NCI-H748 (cell line): Measurements from ENCODE around the gene KATNA1.
"Not testable (repeated sequence)": the region's sequence is repeated elsewhere in the genome, so short reads cannot be mapped to it uniquely, and the experiment has no call there.

Experiments used
- DNase-seq: peaks from one replicate; lab custom pipeline; 2025; ENCODE audit not compliant: unreplicated experiment; lab: John Stamatoyannopoulos, UW

Gene KATNA1

DNA sequence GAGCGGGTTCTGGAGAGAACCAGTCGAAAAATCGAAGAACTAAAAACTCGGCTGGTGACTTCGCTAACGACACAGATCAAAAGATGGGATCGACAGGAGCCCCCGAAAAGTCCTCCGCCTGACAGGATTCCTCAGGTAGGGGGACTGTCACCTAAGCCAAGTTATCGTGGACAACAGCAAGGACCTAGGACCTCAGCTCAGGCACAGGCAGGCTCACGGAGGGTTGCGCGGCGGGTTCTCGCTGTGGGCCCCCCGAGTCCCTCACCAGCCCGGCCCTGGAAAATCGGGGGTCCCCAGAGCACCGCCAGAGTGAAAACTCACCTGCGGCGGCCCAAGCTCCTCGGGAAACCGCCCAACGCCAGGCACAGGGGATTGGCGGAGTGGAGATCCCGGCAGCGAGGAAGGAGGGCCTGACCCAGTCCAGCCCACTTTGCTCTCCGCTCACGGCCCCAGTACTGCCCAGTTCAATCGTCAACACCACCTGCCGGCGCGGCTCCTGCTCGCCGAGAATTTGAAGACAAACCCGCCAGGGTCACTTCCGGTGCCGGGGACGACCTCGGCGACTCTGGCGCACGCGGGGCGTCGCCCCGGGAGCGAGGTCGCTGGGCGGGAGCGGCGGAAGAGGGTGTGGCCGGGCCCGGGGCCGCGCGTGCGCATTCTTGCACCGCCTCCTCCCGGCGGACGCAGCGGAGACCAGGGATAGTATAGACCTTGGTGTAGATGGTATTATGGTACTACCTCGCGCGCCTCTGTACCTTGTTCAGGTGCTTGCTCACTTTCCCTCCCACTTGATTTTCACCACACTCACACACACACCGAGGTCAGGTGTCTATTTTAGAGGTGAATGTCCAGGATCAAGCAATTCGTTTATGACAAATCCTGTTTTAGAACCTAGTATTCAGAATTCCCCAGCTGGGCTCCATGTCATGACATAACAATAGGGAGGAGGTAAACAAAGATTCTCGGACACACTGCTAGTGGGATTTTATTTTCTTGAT lies at the start of gene KATNA1:
TSS of gene KATNA1 (minus strand) at position 567 of the 998 bp plus-strand sequence. CDS start 10,167 bp downstream, outside the sequence.
- DNase-seq: peak; percentile 95

DNA sequence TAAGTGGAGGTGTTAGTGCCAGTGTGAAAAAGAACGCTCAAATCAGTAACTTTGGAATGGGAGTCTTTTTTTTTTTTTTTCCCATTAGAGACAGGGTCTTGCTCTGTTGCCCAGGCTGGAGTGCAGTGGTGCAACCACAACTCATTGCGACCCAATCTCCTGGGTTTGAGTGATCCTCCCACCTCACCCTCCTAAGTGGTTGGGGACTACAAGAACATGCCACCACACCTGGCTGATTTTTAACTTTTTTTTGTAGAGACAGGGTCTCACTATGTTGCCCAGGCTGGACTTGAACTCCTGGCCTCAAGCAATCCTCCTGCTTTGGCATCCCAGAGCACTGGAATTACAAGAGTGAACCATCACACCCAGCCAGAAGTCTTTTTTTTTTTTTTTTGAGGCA lies 49.7 kb upstream of the KATNA1 start:
- DNase-seq: no peak

DNA sequence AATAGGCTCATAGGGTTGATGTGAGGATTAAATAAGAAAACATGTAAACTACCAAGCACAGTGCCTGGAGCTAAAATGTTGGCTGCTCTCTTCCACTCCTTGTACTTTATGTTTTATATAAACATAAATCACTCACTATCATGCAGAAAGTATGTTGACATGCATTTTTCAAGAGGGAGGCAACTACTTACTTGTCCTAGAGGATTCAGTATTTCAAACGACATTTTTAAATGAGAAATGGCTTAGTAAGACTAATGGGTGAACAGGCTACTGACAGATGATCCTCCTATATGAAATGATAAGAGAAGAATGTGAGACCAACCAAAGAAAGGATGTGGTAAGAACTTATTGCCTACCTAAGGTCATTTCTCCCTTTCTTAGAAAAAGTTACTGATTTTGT lies 48.4 kb upstream of the KATNA1 start:
- no peak for DNase-seq

DNA sequence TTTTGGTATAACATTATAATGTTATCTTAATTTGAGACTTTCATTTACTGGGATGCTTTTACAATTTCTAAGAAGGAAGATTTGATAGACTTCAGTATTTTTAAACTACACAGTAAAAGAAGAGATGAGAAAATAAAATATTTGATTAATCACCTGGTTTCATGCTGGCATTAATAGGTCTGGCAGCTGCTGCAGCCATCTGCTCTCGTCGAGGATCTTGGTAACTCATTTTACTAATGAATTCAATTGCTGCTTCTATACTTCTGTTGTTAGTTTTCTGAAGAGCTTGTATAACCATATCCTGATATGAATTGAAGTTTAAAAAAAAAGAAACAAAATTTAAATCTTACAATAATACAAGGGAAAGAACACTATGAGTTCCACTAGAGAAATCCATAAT lies 46.4 kb upstream of the KATNA1 start:
- no peak for DNase-seq

DNA sequence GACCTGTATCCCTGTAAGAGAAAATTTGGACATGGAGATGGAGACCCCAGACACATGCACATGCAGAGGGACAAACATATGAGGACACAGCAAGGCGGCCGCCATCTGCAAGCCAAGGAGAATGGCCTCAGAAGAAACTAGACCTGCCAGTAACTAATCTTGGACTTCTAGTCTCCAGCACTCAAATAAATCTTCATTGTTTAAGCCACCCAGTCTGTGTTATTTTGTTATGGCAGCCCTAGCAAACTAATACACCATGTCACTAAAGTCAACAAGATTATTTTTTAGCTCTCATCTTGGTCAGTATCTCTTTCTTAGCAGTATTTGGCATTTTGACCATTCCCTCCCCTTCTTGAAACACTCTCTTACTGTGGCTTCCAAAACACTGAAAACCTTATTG lies 42.7 kb upstream of the KATNA1 start:
- DNase-seq: no peak

DNA sequence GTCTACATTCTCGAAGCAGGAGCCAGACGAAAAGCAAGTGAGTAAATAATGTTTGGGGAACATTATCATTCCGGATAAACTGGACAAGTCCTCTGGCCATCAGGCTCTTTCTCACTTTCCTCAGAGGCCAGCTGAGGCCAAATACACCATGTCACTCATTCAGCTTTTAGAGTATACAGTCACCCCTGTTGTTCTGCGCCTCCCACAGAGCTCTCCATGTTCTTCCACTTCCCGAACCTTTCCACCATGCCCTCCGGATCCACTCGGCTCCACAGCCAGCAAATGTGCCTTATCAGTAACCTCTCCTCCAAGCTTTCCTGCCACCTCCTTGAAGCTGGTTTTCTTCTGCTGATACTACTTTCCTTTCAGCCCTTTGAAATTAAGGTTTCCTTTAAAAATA lies 37.7 kb upstream of the KATNA1 start:
- no peak for DNase-seq

DNA sequence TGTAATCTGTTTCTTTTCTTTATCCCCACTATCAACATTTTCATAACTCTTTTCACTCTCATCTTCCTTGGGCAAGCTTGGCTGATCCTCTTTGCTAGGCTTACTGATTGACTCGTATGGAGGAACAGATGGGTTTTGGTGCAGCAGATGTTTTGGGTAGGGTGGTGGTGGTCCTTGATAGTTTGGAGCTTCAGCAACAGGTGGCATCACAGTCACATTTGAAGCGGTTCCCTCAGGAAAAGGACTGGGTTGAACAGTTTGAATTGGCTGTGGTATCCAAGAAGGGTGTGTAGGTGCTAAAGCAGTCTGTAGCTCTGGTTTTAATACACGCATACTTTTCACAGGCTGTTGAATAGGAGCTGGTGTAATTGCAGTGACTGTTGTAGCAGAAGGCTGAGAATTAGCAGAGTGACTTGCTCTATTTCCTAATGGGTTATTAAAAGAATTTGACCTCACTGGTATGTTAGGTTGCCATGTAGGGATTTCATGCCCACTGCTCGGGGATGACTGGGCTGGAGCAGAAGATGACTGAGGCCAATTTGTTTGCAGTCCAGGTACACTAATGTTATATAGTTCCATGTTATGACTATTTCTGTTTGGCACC lies 34.8 kb upstream of the KATNA1 start:
- DNase-seq: no peak

DNA sequence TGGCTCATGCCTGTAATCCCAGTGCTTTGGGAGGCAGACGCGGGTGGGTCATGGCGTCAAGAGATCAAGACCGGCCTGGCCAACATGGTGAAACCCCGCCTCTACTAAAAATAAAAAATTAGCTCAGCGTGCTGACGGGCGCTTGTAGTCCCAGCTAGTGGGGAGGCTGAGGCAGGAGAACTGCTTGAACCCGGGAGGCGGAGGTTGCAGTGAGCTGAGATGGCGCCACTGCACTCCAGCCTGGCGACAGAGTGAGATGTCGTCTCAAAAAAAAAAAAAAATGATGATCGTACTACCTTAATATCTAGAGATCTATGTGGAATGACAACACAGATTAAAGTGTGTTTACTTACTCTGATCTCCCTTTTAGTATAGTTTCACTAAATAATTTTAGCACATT lies 33.3 kb upstream of the KATNA1 start:
- not testable (repeated sequence) for DNase-seq

DNA sequence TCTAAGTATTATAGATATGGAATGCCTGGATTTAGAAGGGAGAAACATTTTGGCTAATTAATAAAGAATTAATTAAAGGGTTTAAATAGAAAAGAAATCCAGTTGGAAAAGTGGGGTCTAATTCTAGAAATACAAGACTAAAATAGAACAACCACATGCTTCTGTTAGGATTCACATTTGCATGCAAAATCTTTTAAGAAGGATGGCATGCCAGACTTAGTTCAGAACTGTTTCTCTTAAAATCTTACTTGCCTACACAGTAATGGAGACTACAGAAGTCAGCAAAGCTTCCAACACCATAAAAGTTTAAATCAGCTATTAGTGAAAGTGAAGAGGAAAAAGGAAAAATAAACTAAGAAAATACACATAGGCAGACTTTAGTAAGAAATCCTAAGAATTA lies 32.7 kb upstream of the KATNA1 start:
- DNase-seq: no peak

DNA sequence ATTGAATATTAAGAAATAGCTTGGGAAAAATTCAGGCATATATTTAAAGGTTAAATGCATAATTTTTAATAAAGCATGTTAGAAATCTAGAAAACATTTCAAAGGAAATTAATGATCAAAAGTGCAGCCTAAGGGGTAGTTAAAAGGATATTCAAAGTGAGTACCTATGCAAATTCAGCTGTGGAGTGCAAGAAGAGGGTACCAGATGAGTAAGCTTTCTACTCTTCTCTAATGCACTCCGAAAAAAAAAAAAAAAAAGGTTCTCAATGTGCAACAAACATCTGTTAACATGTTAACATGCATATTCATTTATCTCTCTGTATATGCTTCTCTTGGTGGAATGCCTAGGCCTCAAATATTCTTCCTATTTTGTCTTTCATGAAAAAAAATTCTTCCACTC lies 32.0 kb upstream of the KATNA1 start:
- DNase-seq: no peak

DNA sequence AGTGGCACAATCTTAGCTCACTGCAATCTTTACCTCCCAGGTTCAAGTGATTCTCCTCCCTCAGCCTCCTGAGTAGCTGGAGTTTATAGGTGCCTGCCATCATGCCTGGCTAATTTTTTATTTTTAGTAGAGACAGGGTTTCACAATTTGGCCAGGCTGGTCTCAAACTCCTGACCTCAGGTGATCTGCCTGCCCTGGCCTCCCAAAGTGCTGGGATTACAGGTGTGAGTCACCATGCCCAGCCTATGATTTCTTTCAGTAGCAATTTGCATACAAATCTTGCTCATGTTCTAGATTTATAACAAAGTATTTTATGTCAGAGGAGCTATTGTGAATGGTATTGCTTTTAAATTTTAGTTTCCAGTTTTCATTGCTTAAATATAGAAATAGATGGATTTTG lies 23.8 kb upstream of the KATNA1 start:
- DNase-seq: not testable (repeated sequence)

DNA sequence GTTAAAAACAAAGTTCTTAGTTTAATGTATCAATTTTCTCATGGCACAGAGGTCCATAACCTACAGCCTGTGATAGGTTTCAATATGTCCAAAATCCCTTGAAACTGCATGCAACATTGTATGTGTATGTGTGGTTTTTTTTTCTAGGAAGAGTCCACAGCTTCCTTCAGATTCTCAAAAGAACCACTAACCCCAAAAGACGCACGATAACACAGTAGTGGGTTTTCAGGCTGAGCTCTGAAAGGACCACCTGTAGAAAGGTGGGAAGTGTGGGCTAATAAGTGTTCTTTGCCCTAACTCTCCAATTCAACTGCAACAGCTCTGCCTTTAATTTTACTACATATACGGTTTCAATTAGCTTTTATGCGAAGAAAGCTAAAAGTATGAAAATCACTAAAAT lies 11.5 kb upstream of the KATNA1 start:
- no peak for DNase-seq

DNA sequence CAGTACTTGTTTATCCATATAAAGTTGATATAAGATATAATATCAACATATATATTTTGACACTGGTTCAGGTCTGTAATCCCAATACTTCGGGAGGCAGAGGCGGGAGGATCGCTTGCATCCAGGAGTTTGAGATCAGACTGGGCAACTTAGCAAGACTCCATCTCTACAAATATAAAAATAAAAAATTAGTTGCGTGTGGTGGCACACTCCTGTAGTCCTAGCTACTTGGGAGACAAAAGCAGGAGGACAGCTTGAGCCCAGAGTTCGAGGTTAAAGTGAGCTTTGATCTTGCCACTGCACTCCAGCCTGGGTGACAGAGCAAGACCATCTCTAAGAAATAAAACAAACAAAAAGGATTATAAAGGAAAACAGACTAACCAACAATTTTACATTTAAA lies 8.9 kb upstream of the KATNA1 start:
- no peak for DNase-seq

DNA sequence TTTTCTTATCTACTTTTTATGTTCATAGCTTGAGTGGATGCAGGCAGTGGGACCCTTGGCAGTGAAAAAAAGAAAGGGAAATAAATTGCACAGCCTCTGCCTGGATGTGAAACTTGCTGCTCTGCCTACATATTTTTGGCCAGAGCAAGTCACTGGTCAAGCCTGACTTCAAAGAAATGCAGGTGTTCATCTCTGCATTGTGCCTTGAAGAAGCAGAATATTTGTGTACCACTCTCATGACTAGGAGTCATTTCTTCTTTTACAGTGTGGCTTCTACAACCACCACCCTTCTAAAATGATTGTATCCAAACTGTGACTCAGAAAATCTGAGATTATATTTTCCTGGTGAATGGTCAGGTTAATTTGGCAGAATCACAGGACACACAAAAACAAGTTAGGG lies 2.5 kb upstream of the KATNA1 start:
- DNase-seq: no peak

DNA sequence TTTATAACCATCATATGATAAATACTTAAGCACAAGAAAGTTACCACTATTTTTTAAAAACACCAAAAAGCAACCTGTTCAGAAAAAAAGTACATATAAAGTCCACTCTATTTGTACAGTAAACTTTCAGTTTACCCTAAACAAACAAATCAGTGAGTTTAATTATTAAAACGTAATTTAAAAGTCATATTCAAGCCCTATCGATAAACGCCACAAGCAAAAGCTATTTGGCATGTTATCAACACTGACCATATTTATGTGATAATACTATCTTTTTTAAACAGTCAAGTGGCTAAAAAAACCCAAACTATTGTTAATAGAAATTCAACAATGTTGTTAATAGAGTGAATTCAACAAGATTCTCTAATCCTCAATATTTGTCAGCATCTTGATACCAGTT lies 1.9 kb downstream of the KATNA1 start:
- no peak for DNase-seq

DNA sequence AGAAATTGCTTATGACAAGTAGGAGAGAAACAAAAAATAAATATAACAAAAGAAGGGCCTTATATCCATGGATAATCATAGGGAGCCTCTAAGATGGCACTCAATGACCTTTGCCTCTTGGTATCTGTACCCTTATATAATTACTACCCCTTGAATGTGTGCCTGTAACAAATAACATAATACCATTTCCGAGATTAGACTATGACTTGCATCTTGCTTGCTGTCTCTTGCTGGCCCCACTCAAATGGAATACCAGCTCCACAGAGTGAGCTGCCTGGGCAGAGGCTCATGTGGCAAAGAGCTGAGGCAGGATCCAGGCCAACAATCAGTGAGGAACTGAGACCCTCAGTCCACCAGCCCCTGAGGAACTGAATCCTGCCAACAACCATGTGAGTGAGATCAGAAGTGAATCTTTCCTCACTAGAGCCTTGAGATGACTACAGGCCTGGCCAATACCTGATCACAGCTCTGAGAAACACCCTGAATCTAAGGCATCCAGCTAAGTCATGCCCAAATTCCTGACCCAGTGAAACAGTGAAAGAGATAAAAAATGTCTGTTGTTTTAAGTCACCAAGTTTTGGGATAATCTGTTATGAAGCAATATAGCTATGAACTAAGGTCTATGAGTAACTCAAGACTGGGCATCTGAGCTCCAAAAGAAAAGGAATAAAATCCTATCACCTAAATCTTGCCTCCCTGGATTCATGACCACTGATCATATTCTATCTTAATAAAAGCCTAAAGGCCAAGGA lies 5.5 kb downstream of the KATNA1 start:
- DNase-seq: no peak

DNA sequence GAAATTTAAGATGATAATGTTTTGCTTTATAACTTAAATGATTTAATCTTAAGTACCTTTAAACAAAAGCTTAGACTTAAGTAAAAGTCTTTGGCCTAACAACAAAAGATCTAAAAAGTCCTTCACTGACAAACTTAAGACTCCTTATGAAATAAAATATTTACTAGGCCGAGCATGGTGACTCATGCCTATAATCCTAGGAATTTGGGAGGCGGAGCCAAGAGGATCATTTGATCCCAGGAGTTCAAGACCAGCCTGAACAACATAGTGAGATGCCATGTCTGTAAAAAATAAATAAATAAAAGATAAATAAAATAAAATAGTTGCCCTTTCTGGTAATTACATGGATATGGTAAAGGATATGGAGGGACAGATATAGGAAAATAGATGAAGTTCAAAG lies 12.4 kb downstream of the KATNA1 start:
- no peak for DNase-seq

DNA sequence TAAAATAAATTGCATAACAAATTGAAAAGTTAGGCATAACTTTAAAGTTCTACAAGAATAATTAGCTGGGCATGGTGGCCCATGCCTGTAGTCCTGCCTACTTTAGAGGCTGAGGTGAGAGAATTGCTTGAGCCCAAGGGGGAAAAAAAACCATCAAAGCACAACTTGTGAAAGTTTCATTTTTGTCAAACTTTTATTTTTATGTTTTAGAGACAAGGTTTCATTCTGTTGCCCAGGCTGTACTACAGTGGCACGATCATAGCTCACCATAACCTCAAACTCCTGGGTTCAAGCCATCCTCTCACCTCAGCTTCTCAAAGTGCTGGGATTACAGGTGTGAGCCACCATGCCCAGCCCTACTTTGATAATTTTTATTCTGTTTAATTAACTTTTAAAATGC lies 14.2 kb downstream of the KATNA1 start:
- DNase-seq: no peak

DNA sequence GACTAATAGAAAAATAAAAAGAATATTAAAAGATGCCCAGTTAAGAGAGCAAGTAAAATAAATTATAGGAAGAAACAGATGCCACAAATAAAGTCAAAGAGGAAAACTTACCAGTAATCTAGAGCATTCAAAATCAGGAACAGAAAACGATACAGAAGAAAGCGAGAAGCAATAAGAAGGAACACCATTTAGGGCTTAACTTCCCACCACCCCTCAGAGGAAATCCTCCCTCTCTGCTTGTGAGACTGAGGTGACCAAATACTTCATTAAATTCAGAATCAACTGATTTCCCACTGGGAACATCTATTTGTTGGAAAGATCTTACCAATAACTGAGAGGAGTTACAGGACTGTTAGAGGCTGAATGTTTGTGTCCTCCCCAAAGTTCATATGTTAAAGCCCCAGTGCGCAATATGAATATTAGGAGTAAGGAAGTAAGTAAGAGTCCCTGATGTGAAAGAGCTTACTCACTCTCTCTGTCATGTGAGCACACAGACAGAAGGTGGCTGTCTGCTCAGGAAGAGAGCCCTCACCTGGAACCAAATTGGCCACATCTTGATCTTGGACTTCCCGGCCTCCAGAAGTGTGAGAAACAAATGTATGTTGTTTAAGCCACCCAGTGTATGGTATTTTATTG lies 19.5 kb downstream of the KATNA1 start:
- DNase-seq: no peak

DNA sequence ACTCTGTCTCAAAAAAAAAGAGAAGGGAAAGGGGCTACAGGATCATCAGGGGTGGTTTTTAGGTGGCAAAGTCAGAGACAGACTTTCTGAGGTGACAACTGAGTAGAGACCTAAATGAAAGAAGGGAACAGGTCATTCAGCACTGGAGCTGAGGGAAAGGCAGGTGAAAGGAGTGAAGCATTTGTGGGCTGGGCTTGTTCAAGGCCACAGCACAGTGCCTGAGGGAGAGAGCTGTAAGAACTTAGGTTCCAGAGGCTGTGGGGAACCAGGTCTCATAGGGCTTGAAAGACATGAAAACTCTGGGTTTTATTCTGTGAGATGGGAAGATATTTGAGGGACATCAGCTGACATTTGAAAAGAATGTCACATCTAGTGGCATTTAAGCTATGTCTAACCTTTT lies 20.8 kb downstream of the KATNA1 start:
- DNase-seq: no peak

DNA sequence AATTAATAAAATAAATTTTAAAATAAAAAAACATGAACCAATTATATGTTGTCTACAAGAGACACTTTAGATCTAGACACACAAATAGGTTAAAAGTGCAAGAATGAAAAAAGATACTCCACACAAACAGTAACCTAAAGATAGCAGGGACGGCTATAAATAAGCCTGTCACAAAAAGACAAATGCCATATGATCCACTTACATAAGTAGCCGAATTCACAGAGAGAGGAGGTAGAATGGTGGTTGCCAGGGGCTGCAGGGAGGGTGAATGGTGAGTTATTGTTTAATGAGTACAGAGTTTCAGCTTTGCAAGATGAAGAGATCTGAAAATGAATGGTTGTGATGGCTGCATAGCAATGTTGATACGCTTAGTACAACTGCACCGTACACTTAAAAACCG lies 32.7 kb downstream of the KATNA1 start:
- DNase-seq: no peak
